HepG2 (cell line): ENCODE results near the gene PSMD9. TPM values are rescaled to one million over a fixed set of nuclear protein-coding genes. Genes with fewer than 3 reads are reported as not detected.

Experiments
- CHD2 ChIP-seq: IDR thresholded peaks from 2 replicates; pipeline ENCODE4 v1.6.1; 2011; ENCODE audit warnings: low read depth, low read length, improper control_type of control experiment
- MZF1 ChIP-seq: sonication (generic); formaldehyde crosslinking; IDR thresholded peaks from 2 replicates; pipeline ENCODE4 v1.8.1; 2023; ENCODE audit warnings: mild to moderate bottlenecking, missing genetic modification reagents, borderline replicate concordance
- NFE2L2 ChIP-seq: fragments of 150-350 bp; IDR thresholded peaks from 2 replicates; pipeline ENCODE4 v1.6.1; 2014; ENCODE audit warnings: low read length
- POGZ ChIP-seq: sonication (generic); formaldehyde crosslinking; IDR thresholded peaks from 2 replicates; pipeline ENCODE4 v1.4.0; 2020; ENCODE audit warnings: mild to moderate bottlenecking, missing genetic modification reagents
- RORA ChIP-seq: sonication (generic); formaldehyde crosslinking; IDR thresholded peaks from 2 replicates; pipeline ENCODE4 v1.5.0; 2020; ENCODE audit warnings: mild to moderate bottlenecking, missing genetic modification reagents, moderate library complexity
- SAP130 ChIP-seq: IDR thresholded peaks from 2 replicates; pipeline ENCODE4 v1.6.1; 2016; ENCODE audit warnings: low read depth
- SATB2 ChIP-seq: sonication (generic); formaldehyde crosslinking; IDR thresholded peaks from 2 replicates; pipeline ENCODE4 v1.5.0; 2020; ENCODE audit warnings: missing genetic modification reagents
- SIX4 ChIP-seq: sonication (generic); formaldehyde crosslinking; IDR thresholded peaks from 2 replicates; pipeline ENCODE4 v1.4.0; 2020; ENCODE audit warnings: missing genetic modification reagents
- ZNF207 ChIP-seq: fragments of 450-650 bp; IDR thresholded peaks from 2 replicates; pipeline ENCODE4 v1.6.1; 2016; ENCODE audit warnings: antibody characterized with exemption, borderline replicate concordance
- ZNF431 ChIP-seq: sonication (generic); formaldehyde crosslinking; IDR thresholded peaks from 2 replicates; pipeline ENCODE4 v1.9.0; 2022; ENCODE audit warnings: missing genetic modification reagents, low read depth, mild to moderate bottlenecking, borderline replicate concordance
- ZNF484 ChIP-seq: sonication (generic); formaldehyde crosslinking; IDR thresholded peaks from 2 replicates; pipeline ENCODE4 v1.5.1; 2020; ENCODE audit warnings: mild to moderate bottlenecking, low read depth, missing genetic modification reagents, borderline replicate concordance
- ZNF674 ChIP-seq: sonication (generic); formaldehyde crosslinking; IDR thresholded peaks from 2 replicates; pipeline ENCODE4 v1.5.0; 2020; ENCODE audit warnings: low read depth, mild to moderate bottlenecking, missing genetic modification reagents
- polyA plus RNA-seq, 8 experiments: library from polyadenylated mRNA; depleted of rRNA in 3 of 8; stranded (reverse) in 7 of 8; unstranded in 1 of 8; fragments of >200 nt; fragmentation: Illumina TruSeq in 4 of 8; extraction: Trizol in 4 of 8; gene quantifications; 2 replicates each; pipeline versions ENCODE4 v1.2.1 to v1.2.3, GENCODE V29; 2011 to 2016; ENCODE audit warnings: low read depth in 4 of 8, missing spikeins in 1 of 8, mixed read lengths in 1 of 8; ENCODE audit not compliant: insufficient read depth in 1 of 8
- total RNA-seq, 5 experiments: library from RNA; depleted of rRNA; stranded (reverse); fragments of >200 nt; fragmentation: Illumina TruSeq; extraction: Trizol; gene quantifications; 2 replicates each; pipeline ENCODE4 v1.2.3, GENCODE V29; 2016; ENCODE audit warnings: low read depth in 1 of 5
- TF ChIP-seq, protein P1 (sequence below), 2 experiments: fragments of 450-650 bp in 1 of 2; sonication (generic) in 1 of 2; formaldehyde crosslinking in 1 of 2; IDR thresholded peaks; 2 replicates each; pipeline versions ENCODE4 v1.6.1 to v1.8.0; 2016 to 2022; ENCODE audit warnings: antibody characterized with exemption in 1 of 2, mild to moderate bottlenecking in 1 of 2, missing genetic modification reagents in 1 of 2
- TF ChIP-seq, protein P2 (sequence below): sonication (generic); formaldehyde crosslinking; conservative IDR thresholded peaks from 2 replicates; pipeline ENCODE4 v1.4.0; 2020; ENCODE audit warnings: missing genetic modification reagents
- TF ChIP-seq, protein P3 (sequence below): IDR thresholded peaks from 2 replicates; pipeline ENCODE4 v1.6.1; 2016
- TF ChIP-seq, protein P4 (sequence below): sonication (generic); formaldehyde crosslinking; IDR thresholded peaks from 2 replicates; pipeline ENCODE4 v1.5.0; 2020; ENCODE audit warnings: mild to moderate bottlenecking, missing genetic modification reagents, moderate library complexity

The PSMD9 gene
- total and polyA plus RNA-seq, 2 of the 13 experiments (the other 11 are each of a cell fraction or from before 2014, with no cell fraction given) = 41.4 to 61.1 TPM

DNA sequence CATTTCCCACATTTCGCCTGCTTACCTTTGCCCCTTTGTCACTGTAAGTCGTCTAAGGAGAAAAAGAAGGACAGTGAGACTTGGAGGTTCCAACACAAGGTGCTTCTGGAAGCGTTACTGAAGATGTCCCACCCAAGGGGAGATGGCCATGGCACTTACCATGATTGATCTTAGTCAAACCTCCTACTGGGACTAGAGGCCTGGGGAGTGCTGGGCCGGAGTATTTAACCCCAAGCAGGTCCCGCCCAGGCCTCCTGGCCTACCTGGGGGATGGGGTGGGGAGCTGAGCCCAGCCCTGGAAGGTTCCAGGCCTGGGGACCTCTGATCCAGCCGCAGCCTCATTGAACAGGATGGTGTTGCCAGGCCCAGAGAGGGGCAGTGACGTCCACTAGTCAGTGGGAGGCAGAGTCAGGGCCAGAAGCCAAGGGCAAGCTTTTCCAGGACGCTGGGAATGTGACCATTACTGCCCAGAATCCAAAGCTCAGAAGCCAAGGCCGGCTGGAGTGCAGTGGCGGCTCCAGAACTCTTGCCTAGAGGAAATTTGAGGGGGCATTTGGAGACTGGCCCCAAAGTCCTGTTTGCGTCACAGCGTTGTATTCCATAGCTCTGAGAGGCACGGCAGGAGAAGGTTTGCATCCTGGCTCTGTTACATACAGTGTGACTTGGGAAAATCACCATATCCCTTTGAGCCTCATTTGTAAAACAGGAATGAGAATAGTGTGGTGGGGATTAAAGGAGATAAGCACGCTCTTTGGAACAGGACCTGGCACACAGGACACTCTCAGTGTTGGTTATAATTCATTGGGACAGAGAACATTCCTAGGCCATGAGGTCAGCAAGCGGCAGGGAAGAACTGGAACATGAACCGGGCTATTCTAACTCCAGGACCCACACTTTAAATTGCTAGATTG, 29.7 kb upstream of the PSMD9 start, which contains the start of gene HPD (continued):
- TF ChIP-seq, protein P1, sequence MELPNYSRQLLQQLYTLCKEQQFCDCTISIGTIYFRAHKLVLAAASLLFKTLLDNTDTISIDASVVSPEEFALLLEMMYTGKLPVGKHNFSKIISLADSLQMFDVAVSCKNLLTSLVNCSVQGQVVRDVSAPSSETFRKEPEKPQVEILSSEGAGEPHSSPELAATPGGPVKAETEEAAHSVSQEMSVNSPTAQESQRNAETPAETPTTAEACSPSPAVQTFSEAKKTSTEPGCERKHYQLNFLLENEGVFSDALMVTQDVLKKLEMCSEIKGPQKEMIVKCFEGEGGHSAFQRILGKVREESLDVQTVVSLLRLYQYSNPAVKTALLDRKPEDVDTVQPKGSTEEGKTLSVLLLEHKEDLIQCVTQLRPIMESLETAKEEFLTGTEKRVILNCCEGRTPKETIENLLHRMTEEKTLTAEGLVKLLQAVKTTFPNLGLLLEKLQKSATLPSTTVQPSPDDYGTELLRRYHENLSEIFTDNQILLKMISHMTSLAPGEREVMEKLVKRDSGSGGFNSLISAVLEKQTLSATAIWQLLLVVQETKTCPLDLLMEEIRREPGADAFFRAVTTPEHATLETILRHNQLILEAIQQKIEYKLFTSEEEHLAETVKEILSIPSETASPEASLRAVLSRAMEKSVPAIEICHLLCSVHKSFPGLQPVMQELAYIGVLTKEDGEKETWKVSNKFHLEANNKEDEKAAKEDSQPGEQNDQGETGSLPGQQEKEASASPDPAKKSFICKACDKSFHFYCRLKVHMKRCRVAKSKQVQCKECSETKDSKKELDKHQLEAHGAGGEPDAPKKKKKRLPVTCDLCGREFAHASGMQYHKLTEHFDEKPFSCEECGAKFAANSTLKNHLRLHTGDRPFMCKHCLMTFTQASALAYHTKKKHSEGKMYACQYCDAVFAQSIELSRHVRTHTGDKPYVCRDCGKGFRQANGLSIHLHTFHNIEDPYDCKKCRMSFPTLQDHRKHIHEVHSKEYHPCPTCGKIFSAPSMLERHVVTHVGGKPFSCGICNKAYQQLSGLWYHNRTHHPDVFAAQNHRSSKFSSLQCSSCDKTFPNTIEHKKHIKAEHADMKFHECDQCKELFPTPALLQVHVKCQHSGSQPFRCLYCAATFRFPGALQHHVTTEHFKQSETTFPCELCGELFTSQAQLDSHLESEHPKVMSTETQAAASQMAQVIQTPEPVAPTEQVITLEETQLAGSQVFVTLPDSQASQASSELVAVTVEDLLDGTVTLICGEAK (IDR thresholded peaks at IDR 0.05) = no peak
- TF ChIP-seq, protein P1 (CRISPR knock-in tag; IDR thresholded peaks at IDR 0.05) = no peak
- TF ChIP-seq SAP130 (CRISPR knock-in tag) (peak; percentile 74), ZNF674 (no peak), CHD2 (no peak), ZNF207 (no peak), SATB2 (CRISPR knock-in tag) (no peak), NFE2L2 (no peak), ZNF431 (CRISPR knock-in tag) (no peak), SIX4 (CRISPR knock-in tag) (0 out of 2 replicates have a peak, but pooled peaks have one; percentile 26), RORA (CRISPR knock-in tag) (no peak), MZF1 (CRISPR knock-in tag) (no peak), ZNF484 (no peak), POGZ (CRISPR knock-in tag) (no peak)
- TF ChIP-seq, protein P2, sequence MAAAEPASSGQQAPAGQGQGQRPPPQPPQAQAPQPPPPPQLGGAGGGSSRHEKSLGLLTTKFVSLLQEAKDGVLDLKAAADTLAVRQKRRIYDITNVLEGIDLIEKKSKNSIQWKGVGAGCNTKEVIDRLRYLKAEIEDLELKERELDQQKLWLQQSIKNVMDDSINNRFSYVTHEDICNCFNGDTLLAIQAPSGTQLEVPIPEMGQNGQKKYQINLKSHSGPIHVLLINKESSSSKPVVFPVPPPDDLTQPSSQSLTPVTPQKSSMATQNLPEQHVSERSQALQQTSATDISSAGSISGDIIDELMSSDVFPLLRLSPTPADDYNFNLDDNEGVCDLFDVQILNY = no peak
- TF ChIP-seq, protein P3, sequence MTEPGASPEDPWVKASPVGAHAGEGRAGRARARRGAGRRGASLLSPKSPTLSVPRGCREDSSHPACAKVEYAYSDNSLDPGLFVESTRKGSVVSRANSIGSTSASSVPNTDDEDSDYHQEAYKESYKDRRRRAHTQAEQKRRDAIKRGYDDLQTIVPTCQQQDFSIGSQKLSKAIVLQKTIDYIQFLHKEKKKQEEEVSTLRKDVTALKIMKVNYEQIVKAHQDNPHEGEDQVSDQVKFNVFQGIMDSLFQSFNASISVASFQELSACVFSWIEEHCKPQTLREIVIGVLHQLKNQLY (CRISPR knock-in tag) = 0 out of 2 replicates have a peak, but pooled peaks have one; percentile 17
- TF ChIP-seq, protein P4, sequence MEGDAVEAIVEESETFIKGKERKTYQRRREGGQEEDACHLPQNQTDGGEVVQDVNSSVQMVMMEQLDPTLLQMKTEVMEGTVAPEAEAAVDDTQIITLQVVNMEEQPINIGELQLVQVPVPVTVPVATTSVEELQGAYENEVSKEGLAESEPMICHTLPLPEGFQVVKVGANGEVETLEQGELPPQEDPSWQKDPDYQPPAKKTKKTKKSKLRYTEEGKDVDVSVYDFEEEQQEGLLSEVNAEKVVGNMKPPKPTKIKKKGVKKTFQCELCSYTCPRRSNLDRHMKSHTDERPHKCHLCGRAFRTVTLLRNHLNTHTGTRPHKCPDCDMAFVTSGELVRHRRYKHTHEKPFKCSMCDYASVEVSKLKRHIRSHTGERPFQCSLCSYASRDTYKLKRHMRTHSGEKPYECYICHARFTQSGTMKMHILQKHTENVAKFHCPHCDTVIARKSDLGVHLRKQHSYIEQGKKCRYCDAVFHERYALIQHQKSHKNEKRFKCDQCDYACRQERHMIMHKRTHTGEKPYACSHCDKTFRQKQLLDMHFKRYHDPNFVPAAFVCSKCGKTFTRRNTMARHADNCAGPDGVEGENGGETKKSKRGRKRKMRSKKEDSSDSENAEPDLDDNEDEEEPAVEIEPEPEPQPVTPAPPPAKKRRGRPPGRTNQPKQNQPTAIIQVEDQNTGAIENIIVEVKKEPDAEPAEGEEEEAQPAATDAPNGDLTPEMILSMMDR = peak; percentile 63
